Panc1 (cell line): Measurements from ENCODE around the gene OR51I2.

ENCODE experiments used
- SIN3A ChIP-seq: IDR thresholded peaks from 2 replicates; pipeline ENCODE4 v1.6.1; 2012; ENCODE audit warnings: low read depth, mild to moderate bottlenecking, low read length, moderate library complexity, borderline replicate concordance; ENCODE audit not compliant: insufficient read depth
- TF ChIP-seq, protein P1 (sequence below): fragments of 450-650 bp; IDR thresholded peaks from 2 replicates; pipeline ENCODE4 v1.5.1; 2017; ENCODE audit warnings: mild to moderate bottlenecking

DNA sequence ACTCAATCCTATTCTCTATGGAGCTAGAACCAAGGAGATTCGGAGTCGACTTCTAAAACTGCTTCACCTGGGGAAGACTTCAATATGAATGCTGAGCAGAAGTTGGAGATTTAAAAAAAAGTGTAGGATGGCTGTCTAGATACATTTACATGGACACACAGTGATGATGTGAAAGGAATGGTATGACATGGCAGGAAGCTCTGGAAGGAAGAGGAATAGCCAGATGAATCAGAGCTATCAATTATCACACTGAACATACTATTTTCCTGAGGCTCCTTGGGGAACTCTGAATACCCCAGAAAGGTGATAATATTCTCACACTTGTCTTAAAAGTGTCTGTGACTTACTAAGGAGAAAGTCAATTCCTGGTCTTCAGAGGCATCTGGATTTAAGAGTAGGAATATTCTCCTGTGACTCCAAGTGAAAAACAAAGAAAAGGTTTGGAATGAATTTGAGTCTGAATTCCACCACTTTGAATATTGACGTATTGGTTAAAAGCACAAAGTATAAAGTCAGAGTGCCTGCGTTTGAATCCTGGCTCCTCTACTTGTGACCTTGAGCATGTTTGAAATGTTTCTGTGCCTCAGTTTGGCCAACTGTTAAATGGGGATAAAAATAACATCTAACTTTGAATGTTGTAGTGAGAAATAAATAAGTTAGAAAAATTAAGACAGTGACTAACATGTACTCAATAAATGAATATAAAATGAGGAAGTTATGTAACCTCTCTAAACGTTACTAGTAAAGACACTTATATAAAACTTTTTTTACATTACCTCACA lies 40.6 kb downstream of the OR51I2 start:
- TF ChIP-seq, protein P1, sequence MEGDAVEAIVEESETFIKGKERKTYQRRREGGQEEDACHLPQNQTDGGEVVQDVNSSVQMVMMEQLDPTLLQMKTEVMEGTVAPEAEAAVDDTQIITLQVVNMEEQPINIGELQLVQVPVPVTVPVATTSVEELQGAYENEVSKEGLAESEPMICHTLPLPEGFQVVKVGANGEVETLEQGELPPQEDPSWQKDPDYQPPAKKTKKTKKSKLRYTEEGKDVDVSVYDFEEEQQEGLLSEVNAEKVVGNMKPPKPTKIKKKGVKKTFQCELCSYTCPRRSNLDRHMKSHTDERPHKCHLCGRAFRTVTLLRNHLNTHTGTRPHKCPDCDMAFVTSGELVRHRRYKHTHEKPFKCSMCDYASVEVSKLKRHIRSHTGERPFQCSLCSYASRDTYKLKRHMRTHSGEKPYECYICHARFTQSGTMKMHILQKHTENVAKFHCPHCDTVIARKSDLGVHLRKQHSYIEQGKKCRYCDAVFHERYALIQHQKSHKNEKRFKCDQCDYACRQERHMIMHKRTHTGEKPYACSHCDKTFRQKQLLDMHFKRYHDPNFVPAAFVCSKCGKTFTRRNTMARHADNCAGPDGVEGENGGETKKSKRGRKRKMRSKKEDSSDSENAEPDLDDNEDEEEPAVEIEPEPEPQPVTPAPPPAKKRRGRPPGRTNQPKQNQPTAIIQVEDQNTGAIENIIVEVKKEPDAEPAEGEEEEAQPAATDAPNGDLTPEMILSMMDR: no peak
- TF ChIP-seq SIN3A: no peak
